Smooth muscle cell (in vitro differentiated cells): ENCODE results near the gene PLEKHF1. TPM values are rescaled to one million over a fixed set of nuclear protein-coding genes. Genes with fewer than 3 reads are reported as not detected.

ENCODE experiments used
- DNase-seq: peaks from one replicate; lab custom pipeline; 2025; ENCODE audit not compliant: unreplicated experiment; lab: John Stamatoyannopoulos, UW
- H2AFZ ChIP-seq: fragments of 200-600 bp; sonication (generic); 2 replicates; pipeline ENCODE4 v1.6.0; 2016; ENCODE audit warnings: antibody characterized with exemption, low read depth, mild to moderate bottlenecking
- H3F3A ChIP-seq: fragments of 200-600 bp; sonication (generic); 2 replicates; pipeline ENCODE4 v1.6.0; 2017; ENCODE audit warnings: antibody characterized with exemption, low read depth
- H3K27ac ChIP-seq: fragments of 200-600 bp; sonication (generic); 2 replicates; pipeline ENCODE4 v1.5.1; 2016; ENCODE audit warnings: low read depth, mild to moderate bottlenecking
- H3K27me3 ChIP-seq: fragments of 200-600 bp; sonication (generic); 2 replicates; pipeline ENCODE4 v1.6.1; 2016; ENCODE audit warnings: low read depth, mild to moderate bottlenecking
- H3K36me3 ChIP-seq: fragments of 200-600 bp; sonication (generic); 2 replicates; pipeline ENCODE4 v1.5.1; 2016; ENCODE audit warnings: low read depth
- H3K4me1 ChIP-seq: fragments of 200-600 bp; sonication (generic); 2 replicates; pipeline ENCODE4 v1.5.1; 2016; ENCODE audit warnings: low read depth
- H3K4me2 ChIP-seq: fragments of 200-600 bp; sonication (generic); 2 replicates; pipeline ENCODE4 v1.6.0; 2016; ENCODE audit warnings: mild to moderate bottlenecking
- H3K4me3 ChIP-seq: fragments of 200-600 bp; sonication (generic); 2 replicates; pipeline ENCODE4 v1.5.1; 2016; ENCODE audit warnings: mild to moderate bottlenecking
- H3K79me2 ChIP-seq: fragments of 200-600 bp; sonication (generic); 2 replicates; pipeline ENCODE4 v1.6.0; 2016; ENCODE audit warnings: low read depth, mild to moderate bottlenecking
- H3K9ac ChIP-seq: fragments of 200-600 bp; sonication (generic); 2 replicates; pipeline ENCODE4 v1.6.0; 2016; ENCODE audit warnings: low read depth
- H3K9me3 ChIP-seq: fragments of 200-600 bp; sonication (generic); replicated peaks from 2 replicates; pipeline ENCODE4 v1.5.1; 2016; ENCODE audit warnings: low read depth
- H4K20me1 ChIP-seq: fragments of 200-600 bp; sonication (generic); 2 replicates; pipeline ENCODE4 v1.6.0; 2016; ENCODE audit warnings: low read depth
- WGBS: methylation state at CpG from one replicate; pipeline ENCODE4 v1.1.7; 2016; ENCODE audit warnings: low lambda C conversion rate; 5-methylcytosine and 5-hydroxymethylcytosine counted together
- polyA plus RNA-seq: library from polyadenylated mRNA; unstranded; fragments of >200 nt; fragmentation: Nextera tagmentation; extraction: Ambion mirVana; gene quantifications from 2 replicates; pipeline ENCODE4 v1.2.1, GENCODE V29; 2016
- total RNA-seq: library from RNA; depleted of rRNA; stranded (reverse); fragments of >200 nt; gene quantifications from 2 replicates; pipeline ENCODE4 v1.2.3, GENCODE V29; 2014
- TF ChIP-seq, protein P1 (sequence below): fragments of 200-600 bp; sonication (generic); IDR thresholded peaks from 2 replicates; pipeline ENCODE4 v1.5.1; 2017; ENCODE audit warnings: borderline replicate concordance, mild to moderate bottlenecking, antibody characterized with exemption; ENCODE audit not compliant: insufficient read depth, poor library complexity, severe bottlenecking

The PLEKHF1 gene
- total and polyA plus RNA-seq, 2 experiments from 2014 or later = 2.2 to 4.0 TPM

- Histone ChIP-seq H2AFZ (no peak overlapping the region), H3K4me1 (no peaks in the 10 kb centered on the region), H3K36me3 (no peaks in the 10 kb centered on the region), H3K9ac (no peak overlapping the region), H3K4me2 (no peak overlapping the region), H3K27me3 (no peaks in the 10 kb centered on the region), H4K20me1 (no peaks in the 10 kb centered on the region), H3K27ac (no peak overlapping the region), H3K4me3 (no peak overlapping the region), H3K79me2 (no peaks in the 10 kb centered on the region), H3F3A (no peaks in the 10 kb centered on the region), H3K9me3 (no peaks in the 10 kb centered on the region)
- DNase-seq = no peak
- TF ChIP-seq, protein P1, sequence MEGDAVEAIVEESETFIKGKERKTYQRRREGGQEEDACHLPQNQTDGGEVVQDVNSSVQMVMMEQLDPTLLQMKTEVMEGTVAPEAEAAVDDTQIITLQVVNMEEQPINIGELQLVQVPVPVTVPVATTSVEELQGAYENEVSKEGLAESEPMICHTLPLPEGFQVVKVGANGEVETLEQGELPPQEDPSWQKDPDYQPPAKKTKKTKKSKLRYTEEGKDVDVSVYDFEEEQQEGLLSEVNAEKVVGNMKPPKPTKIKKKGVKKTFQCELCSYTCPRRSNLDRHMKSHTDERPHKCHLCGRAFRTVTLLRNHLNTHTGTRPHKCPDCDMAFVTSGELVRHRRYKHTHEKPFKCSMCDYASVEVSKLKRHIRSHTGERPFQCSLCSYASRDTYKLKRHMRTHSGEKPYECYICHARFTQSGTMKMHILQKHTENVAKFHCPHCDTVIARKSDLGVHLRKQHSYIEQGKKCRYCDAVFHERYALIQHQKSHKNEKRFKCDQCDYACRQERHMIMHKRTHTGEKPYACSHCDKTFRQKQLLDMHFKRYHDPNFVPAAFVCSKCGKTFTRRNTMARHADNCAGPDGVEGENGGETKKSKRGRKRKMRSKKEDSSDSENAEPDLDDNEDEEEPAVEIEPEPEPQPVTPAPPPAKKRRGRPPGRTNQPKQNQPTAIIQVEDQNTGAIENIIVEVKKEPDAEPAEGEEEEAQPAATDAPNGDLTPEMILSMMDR = no peak
- WGBS = 86% methylated on average over 7 of the region's 7 CpGs
Measured at GRCh38 chr19:29643361-29643935, 21.8 kb upstream of the PLEKHF1 start.

- Histone ChIP-seq H3K9me3 (no peaks in the 10 kb centered on the region), H4K20me1 (no peaks in the 10 kb centered on the region), H3K4me2 (no peak overlapping the region), H3K36me3 (no peaks in the 10 kb centered on the region), H3K4me3 (no peak overlapping the region), H3F3A (no peaks in the 10 kb centered on the region), H3K4me1 (no peaks in the 10 kb centered on the region), H3K9ac (no peak overlapping the region), H3K27ac (no peak overlapping the region), H3K79me2 (no peaks in the 10 kb centered on the region), H2AFZ (no peak overlapping the region), H3K27me3 (no peaks in the 10 kb centered on the region)
- 92% methylated on average over 6 of the region's 6 CpGs for WGBS
- no peak for DNase-seq
- TF ChIP-seq, protein P1 = no peak
Measured at GRCh38 chr19:29644210-29644609, 21.1 kb upstream of the PLEKHF1 start.

DNA sequence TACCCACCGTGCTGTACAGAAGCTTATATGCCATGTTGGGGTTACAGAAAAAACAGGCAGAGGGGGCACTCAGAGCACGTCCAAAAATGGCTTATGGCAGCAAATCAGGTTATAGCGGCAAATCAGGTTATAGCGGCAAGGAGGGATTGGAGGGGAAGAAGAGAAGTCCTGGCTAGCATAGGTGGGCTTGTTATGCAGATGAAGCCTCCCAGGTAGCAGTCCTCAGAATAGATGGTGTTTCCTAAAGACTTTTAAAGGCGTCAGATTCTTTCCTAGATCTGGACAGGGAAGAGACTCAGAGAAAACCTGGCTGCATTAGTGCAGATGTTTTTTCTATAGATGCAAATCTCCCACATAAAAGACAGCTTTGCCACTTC is 19.8 kb upstream of the PLEKHF1 start:
- Histone ChIP-seq H3K79me2 (no peaks in the 10 kb centered on the region), H3K4me2 (peak overlapping the region; percentile 4), H3K27me3 (no peaks in the 10 kb centered on the region), H3K27ac (no peak overlapping the region), H3K9ac (no peak overlapping the region), H4K20me1 (no peaks in the 10 kb centered on the region), H3K9me3 (no peaks in the 10 kb centered on the region), H3K4me3 (no peak overlapping the region), H2AFZ (no peak overlapping the region), H3K36me3 (no peaks in the 10 kb centered on the region), H3F3A (no peaks in the 10 kb centered on the region), H3K4me1 (no peaks in the 10 kb centered on the region)
- DNase-seq = no peak
- TF ChIP-seq, protein P1 = no peak
- 32% methylated on average over 5 of the region's 5 CpGs for WGBS

DNA sequence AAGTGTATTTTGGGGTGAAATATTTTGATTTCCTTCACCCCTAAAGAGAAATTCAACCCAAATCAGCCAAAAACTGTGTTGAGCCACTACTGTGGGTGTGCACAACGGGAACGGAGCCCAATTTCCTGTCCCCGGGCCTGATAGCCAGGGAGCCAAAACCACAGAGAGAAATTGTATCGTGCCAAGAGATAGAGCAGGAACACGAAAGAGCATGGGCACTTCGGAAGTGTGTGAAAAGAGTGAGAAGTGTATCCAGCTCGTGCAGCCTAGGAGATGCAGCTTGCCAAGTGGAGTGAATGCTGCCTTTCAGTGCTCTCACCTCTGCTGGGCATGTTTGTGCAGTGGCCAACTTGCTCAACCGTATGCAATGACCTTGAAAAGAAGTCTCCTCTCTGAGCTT is 19.4 kb upstream of the PLEKHF1 start:
- H3K36me3 ChIP-seq = no peaks in the 10 kb centered on the region
- no peak overlapping the region for H2AFZ ChIP-seq
- no peak overlapping the region for H3K27ac ChIP-seq
- H3K4me1 ChIP-seq = no peaks in the 10 kb centered on the region
- H4K20me1 ChIP-seq = no peaks in the 10 kb centered on the region
- 43% methylated on average over 8 of the region's 8 CpGs for WGBS
- H3K79me2 ChIP-seq = no peaks in the 10 kb centered on the region
- H3F3A ChIP-seq = no peaks in the 10 kb centered on the region
- DNase-seq = no peak
- peak overlapping the region; percentile 4 for H3K4me2 ChIP-seq
- no peak overlapping the region for H3K9ac ChIP-seq
- no peak overlapping the region for H3K4me3 ChIP-seq
- H3K9me3 ChIP-seq = no peaks in the 10 kb centered on the region
- TF ChIP-seq, protein P1 = no peak
- H3K27me3 ChIP-seq = no peaks in the 10 kb centered on the region
